ENCODE measurements around the gene PDCL3.

GRCh38 chr2:100537918-100538317 lies 24.9 kb upstream of the PDCL3 start:
- no peak for TF ChIP-seq CTCF (IDR thresholded peaks at IDR 0.05; ENCODE audit: low read length)
- TF ChIP-seq EZH2 (optimal IDR thresholded peaks at IDR 0.05; ENCODE audit: low read depth, low read length), result no peak
- no peak for TF ChIP-seq EZH2phosphoT487 (IDR thresholded peaks at IDR 0.05; ENCODE audit: low read length)

Measured in MM.1S (cell line).